HEK293T (cell line): ENCODE measurements around the gene PIEZO1.

Experiments
- ELF4 ChIP-seq: fragments of 450-650 bp; IDR thresholded peaks from 2 replicates; pipeline ENCODE4 v1.6.1; 2017; ENCODE audit warnings: antibody characterized with exemption
- FOXA1 ChIP-seq: fragments of 450-650 bp; IDR thresholded peaks from 2 replicates; pipeline ENCODE4 v1.6.1; 2016; ENCODE audit warnings: mild to moderate bottlenecking
- FOXM1 ChIP-seq: fragments of 450-650 bp; IDR thresholded peaks from 2 replicates; pipeline ENCODE4 v1.6.1; 2017; ENCODE audit warnings: mild to moderate bottlenecking, borderline replicate concordance
- TF ChIP-seq, protein P1 (sequence below): fragments of 450-650 bp; IDR thresholded peaks from 2 replicates; pipeline ENCODE4 v1.6.1; 2016

GRCh38 chr16:88807626-88808453, 22.8 kb upstream of the PIEZO1 start:
- TF ChIP-seq ELF4 (no peak), FOXM1 (no peak), FOXA1 (no peak)
- TF ChIP-seq, protein P1, sequence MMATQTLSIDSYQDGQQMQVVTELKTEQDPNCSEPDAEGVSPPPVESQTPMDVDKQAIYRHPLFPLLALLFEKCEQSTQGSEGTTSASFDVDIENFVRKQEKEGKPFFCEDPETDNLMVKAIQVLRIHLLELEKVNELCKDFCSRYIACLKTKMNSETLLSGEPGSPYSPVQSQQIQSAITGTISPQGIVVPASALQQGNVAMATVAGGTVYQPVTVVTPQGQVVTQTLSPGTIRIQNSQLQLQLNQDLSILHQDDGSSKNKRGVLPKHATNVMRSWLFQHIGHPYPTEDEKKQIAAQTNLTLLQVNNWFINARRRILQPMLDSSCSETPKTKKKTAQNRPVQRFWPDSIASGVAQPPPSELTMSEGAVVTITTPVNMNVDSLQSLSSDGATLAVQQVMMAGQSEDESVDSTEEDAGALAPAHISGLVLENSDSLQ: no peak
